Panc1 (cell line): ENCODE measurements around the gene DNM1. TPM values are rescaled to one million over a fixed set of nuclear protein-coding genes. Genes with fewer than 3 reads are reported as not detected.

ENCODE experiments used
- ATAC-seq: fragments of 200-7000 bp; cut with Tn5 transposase; 2 replicates; pipeline ENCODE4 v1.9.1; 2020; ENCODE audit warnings: mild to moderate bottlenecking, moderate library complexity
- BruUV-seq: library from RNA; stranded (reverse); fragments of 400-500 nt; replicated peaks from 2 replicates; lab custom pipeline; 2021; lab: Mats Ljungman, UMichigan
- CTCF ChIA-PET: fragments of 300-600 bp; sonication (Branson Sonifier 250); formaldehyde crosslinking; loops from one replicate; lab custom pipeline; 2022; ENCODE audit warnings: antibody characterized with exemption; lab: Charles Lee
- POLR2A ChIA-PET: fragments of 300-600 bp; sonication (Branson Sonifier 250); formaldehyde crosslinking; loops from one replicate; lab custom pipeline; 2022; ENCODE audit warnings: antibody characterized with exemption; lab: Charles Lee
- DNase-seq: peaks from one replicate; pipeline ENCODE4 v3.0.0-alpha.2; 2010; ENCODE audit warnings: low read depth, low spot score
- H3K27ac ChIP-seq: 2 replicates; pipeline ENCODE4 v1.5.1; 2011; ENCODE audit warnings: mild to moderate bottlenecking, low read length, inconsistent platforms
- H3K27me3 ChIP-seq: fragments of 200-500 bp; sonication (Bioruptor generic); 2 replicates; pipeline ENCODE4 v1.6.0; 2014; ENCODE audit warnings: low read length, inconsistent platforms; ENCODE audit not compliant: control insufficient read depth, insufficient read depth
- H3K36me3 ChIP-seq: fragments of 200-500 bp; sonication (Bioruptor generic); 2 replicates; pipeline ENCODE4 v1.5.1; 2014; ENCODE audit warnings: inconsistent platforms, mild to moderate bottlenecking, low read length, moderate library complexity; ENCODE audit not compliant: control insufficient read depth, insufficient read depth
- H3K4me1 ChIP-seq: 2 replicates; pipeline ENCODE4 v1.5.1; 2011; ENCODE audit warnings: inconsistent platforms, mild to moderate bottlenecking, low read length, moderate library complexity; ENCODE audit not compliant: control insufficient read depth, insufficient read depth
- H3K4me3 ChIP-seq, 2 experiments: 2 replicates each; pipeline ENCODE4 v1.5.1; 2011 to 2012; ENCODE audit warnings: low read depth in 2 of 2, low read length in 2 of 2, mild to moderate bottlenecking in 2 of 2, inconsistent platforms in 1 of 2, moderate library complexity in 1 of 2
- H3K9me3 ChIP-seq: fragments of 200-500 bp; sonication (Bioruptor generic); 2 replicates; pipeline ENCODE4 v1.5.1; 2014; ENCODE audit warnings: low read depth, mild to moderate bottlenecking, inconsistent platforms, low read length, moderate library complexity; ENCODE audit not compliant: control insufficient read depth, insufficient read depth
- CTCF ChIP-seq: fragments of 450-650 bp; IDR thresholded peaks from 2 replicates; pipeline ENCODE4 v1.5.1; 2017; ENCODE audit warnings: mild to moderate bottlenecking
- POLR2AphosphoS5 ChIP-seq: IDR thresholded peaks from 2 replicates; pipeline ENCODE4 v1.6.1; 2012; ENCODE audit warnings: mild to moderate bottlenecking, low read depth, low read length, moderate library complexity
- REST ChIP-seq, 2 experiments: IDR thresholded peaks; 2 replicates each; pipeline ENCODE4 v1.6.1; 2011 to 2012; ENCODE audit warnings: low read depth in 2 of 2, control low read depth in 1 of 2, low read length in 1 of 2, mild to moderate bottlenecking in 1 of 2, moderate library complexity in 1 of 2; ENCODE audit not compliant: insufficient read depth in 1 of 2
- SIN3A ChIP-seq: IDR thresholded peaks from 2 replicates; pipeline ENCODE4 v1.6.1; 2012; ENCODE audit warnings: low read depth, mild to moderate bottlenecking, low read length, moderate library complexity, borderline replicate concordance; ENCODE audit not compliant: insufficient read depth
- TCF7L2 ChIP-seq: IDR thresholded peaks from 2 replicates; pipeline ENCODE4 v1.6.1; 2011; ENCODE audit warnings: mild to moderate bottlenecking, low read depth, low read length, inconsistent platforms
- in situ Hi-C: cut with HindIII; loops from 2 replicates; pipeline ENCODE4 v1.10.0; 2016; ENCODE audit warnings: low sequenced_read_pairs, low pct_unique_long_range_greater_than_20kb
- intact Hi-C: fragments of 100-400 bp; cut with micrococcal nuclease; formaldehyde crosslinking; loops from one replicate; pipeline ENCODE4 v1.10.0; 2022; ENCODE audit not compliant: unreplicated experiment
- total RNA-seq: library from RNA; stranded (reverse); gene quantifications from one replicate; pipeline ENCODE4 v1.2.1, GENCODE V29; 2021; ENCODE audit not compliant: unreplicated experiment

DNM1 gene
- total RNA-seq, 1 experiment from 2014 or later = 18.7 TPM

GRCh38 chr9:128155736-128156500, 47.3 kb upstream of the DNM1 start:
- no peak for ATAC-seq
- TF ChIP-seq CTCF = no peak
- no peak for TF ChIP-seq POLR2AphosphoS5
- TF ChIP-seq SIN3A = no peak
- no peak for TF ChIP-seq TCF7L2
- TF ChIP-seq REST (IDR thresholded peaks at IDR 0.05; ENCODE audit: insufficient read depth in 1 of 2, low read depth in 2 of 2, low read length in 1 of 2) = no peak
- POLR2A ChIA-PET = no interaction called here
- Histone ChIP-seq H3K9me3 (no peaks in the 10 kb centered on the region), H3K4me1 (peaks cover 4% of the 10 kb centered on the region; the same call in 1 of the 2 replicates), H3K27ac (no peak overlapping the region), H3K27me3 (no peaks in the 10 kb centered on the region), H3K4me3 (no peak overlapping the region), H3K36me3 (no peaks in the 10 kb centered on the region; the same call in 1 of the 2 replicates)
- no peak for DNase-seq
- intact Hi-C loops = no loop called here
- CTCF ChIA-PET = interaction anchor here (1.6 kb wide), 1 partner anchor 35 kb away, joined by 7 read pairs; no protein-coding TSS in a partner anchor
- in situ Hi-C loops = no loop called here
- BruUV-seq = no TSS peak

- Histone ChIP-seq H3K9me3 (no peaks in the 10 kb centered on the region), H3K4me3 (peak overlapping the region; percentile 46 to 62), H3K27me3 (no peaks in the 10 kb centered on the region), H3K36me3 (no peaks in the 10 kb centered on the region; the same call in 1 of the 2 replicates), H3K27ac (peak overlapping the region; percentile 72), H3K4me1 (0 out of 2 replicates have a peak, but pooled peaks cover 7% of the 10 kb centered on the region)
- POLR2A ChIA-PET = no interaction called here
- no TSS peak for BruUV-seq
- DNase-seq = no peak
- TF ChIP-seq REST (IDR thresholded peaks at IDR 0.05; ENCODE audit: insufficient read depth in 1 of 2, low read depth in 2 of 2, low read length in 1 of 2) (no peak), POLR2AphosphoS5 (no peak), SIN3A (no peak), TCF7L2 (no peak), CTCF (no peak)
- ATAC-seq = peak; percentile 29; the same call in 1 of the 2 replicates
- CTCF ChIA-PET = no interaction called here
- in situ Hi-C loops (no loop called here), intact Hi-C loops (no loop called here)
Observed at GRCh38 chr9:128159522-128159783, 43.7 kb upstream of the DNM1 start.
